Measurements from ENCODE around the gene LGALS9. TPM values are rescaled to one million over a fixed set of nuclear protein-coding genes. Genes with fewer than 3 reads are reported as not detected.
"Not testable (repeated sequence)": the region's sequence is repeated elsewhere in the genome, so short reads cannot be mapped to it uniquely, and the experiment has no call there.

LGALS9 gene

DNA sequence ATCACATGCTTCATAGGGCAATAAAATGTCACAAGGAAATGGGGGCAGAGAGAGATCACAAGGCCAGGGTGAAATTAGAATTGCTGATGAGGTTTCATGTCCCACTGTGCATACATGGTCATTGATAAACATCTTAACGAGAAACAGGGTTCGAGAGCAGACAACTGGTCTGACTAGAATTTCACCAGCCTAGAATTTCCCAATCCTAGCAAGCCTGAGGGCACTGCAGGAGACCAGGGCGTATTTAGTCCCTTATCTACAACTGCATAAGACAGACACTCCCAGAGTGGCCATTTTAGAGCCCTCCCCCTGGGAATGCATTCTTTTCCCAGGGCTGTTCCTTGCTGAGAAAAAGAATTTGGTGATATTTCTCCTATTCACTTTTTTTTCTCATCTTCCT lies 55.3 kb downstream of the LGALS9 start:
- H2AK5ac ChIP-seq (ENCODE audit: low read length); H2BK120ac ChIP-seq (ENCODE audit: low read depth, low read length); H3K4me3 ChIP-seq (ENCODE audit: low read length); H3K4me1 ChIP-seq (ENCODE audit: control insufficient read depth, low read depth, low read length); DNase-seq; H3K79me2 ChIP-seq (ENCODE audit: control insufficient read depth, insufficient read depth, low read length); H3K9ac ChIP-seq (ENCODE audit: low read length); H4K8ac ChIP-seq (ENCODE audit: low read depth, low read length); H3K4me2 ChIP-seq (ENCODE audit: low read length); H2BK15ac ChIP-seq (replicated peaks; ENCODE audit: low read depth); H3K56ac ChIP-seq (ENCODE audit: low read length); H3K27ac ChIP-seq (ENCODE audit: low read depth, low read length); H3K23ac ChIP-seq (ENCODE audit: low read length); H2BK5ac ChIP-seq (ENCODE audit: low read length); H3K27me3 ChIP-seq (ENCODE audit: insufficient read depth, low read length, poor library complexity); H3K79me1 ChIP-seq (ENCODE audit: low read length); H3K36me3 ChIP-seq (ENCODE audit: control insufficient read depth, insufficient read depth, low read length); H3K4ac ChIP-seq (ENCODE audit: low read depth, low read length); H4K5ac ChIP-seq (ENCODE audit: low read length); H3K18ac ChIP-seq (ENCODE audit: low read length): not testable (repeated sequence)
- WGBS (ENCODE audit: extremely low coverage, insufficient coverage, low lambda C conversion rate) = no CpG with 5 or more reads among the region's 3 CpGs

DNA sequence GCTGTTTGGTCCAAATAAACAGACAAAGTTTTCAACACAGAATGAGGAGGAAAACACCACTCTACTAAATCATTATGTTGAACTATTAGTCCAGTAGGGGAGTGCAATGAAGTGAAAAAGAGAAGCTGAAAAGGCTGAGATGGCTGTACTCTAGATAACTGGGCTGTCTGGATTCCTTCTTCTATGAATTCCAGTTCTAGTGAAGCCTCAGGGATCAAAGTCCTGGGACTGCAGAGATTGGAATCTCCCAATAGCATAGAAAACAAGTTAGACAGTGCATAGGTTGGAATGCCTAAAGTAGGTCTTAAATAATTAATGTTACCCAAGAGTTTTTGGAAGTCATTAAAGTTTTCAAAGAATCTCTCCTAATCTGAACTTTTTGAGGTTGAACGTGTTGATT lies 59.9 kb downstream of the LGALS9 start:
- Histone ChIP-seq H3K36me3 (ENCODE audit: control insufficient read depth, insufficient read depth, low read length) (no peaks in the 10 kb centered on the region), H3K4me3 (ENCODE audit: low read length) (no peak overlapping the region), H3K79me2 (ENCODE audit: control insufficient read depth, insufficient read depth, low read length) (no peaks in the 10 kb centered on the region), H2BK5ac (ENCODE audit: low read length) (no peak overlapping the region), H2AK5ac (ENCODE audit: low read length) (no peak overlapping the region), H3K4me1 (ENCODE audit: control insufficient read depth, low read depth, low read length) (no peaks in the 10 kb centered on the region), H3K79me1 (ENCODE audit: low read length) (no peaks in the 10 kb centered on the region), H3K9ac (ENCODE audit: low read length) (no peak overlapping the region), H3K27ac (ENCODE audit: low read depth, low read length) (no peak overlapping the region), H3K56ac (ENCODE audit: low read length) (no peak overlapping the region), H2BK15ac (replicated peaks; ENCODE audit: low read depth) (no peak overlapping the region), H4K8ac (ENCODE audit: low read depth, low read length) (no peak overlapping the region), H4K5ac (ENCODE audit: low read length) (no peak overlapping the region), H3K4ac (ENCODE audit: low read depth, low read length) (no peak overlapping the region), H2BK120ac (ENCODE audit: low read depth, low read length) (no peak overlapping the region), H3K27me3 (ENCODE audit: insufficient read depth, low read length, poor library complexity) (no peaks in the 10 kb centered on the region), H3K18ac (ENCODE audit: low read length) (no peak overlapping the region), H3K4me2 (ENCODE audit: low read length) (no peak overlapping the region), H3K23ac (ENCODE audit: low read length) (no peak overlapping the region)
- DNase-seq = no peak
- no CpG with 5 or more reads among the region's 1 CpG for WGBS (ENCODE audit: extremely low coverage, insufficient coverage, low lambda C conversion rate)

DNA sequence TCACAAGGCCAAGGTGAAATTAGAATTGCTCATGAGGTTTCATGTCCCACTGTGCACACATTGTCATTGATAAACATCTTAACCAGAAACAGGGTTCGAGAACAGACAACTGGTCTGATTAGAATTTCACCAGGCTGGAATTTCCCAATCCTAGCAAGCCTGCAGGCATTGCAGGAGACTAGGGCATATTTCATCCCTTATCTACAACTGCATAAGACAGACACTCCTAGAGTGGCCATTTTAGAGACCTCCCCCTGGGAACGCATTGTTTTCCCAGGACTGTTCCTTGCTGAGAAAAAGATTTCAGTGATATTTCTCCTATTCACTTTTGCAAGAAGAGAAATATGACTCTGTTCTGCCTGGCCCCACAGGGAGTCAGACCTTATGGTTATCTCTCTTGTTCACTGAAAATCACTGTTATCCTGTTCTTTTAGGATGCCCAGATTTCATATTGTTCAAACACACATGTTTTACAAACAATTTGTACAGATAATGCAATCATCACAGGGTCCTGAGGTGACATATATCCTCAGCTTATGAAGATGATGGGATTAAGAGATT lies 64.3 kb downstream of the LGALS9 start:
- H3K18ac ChIP-seq (ENCODE audit: low read length); H4K8ac ChIP-seq (ENCODE audit: low read depth, low read length); H3K79me1 ChIP-seq (ENCODE audit: low read length); H2BK5ac ChIP-seq (ENCODE audit: low read length); H3K27ac ChIP-seq (ENCODE audit: low read depth, low read length); H3K4me2 ChIP-seq (ENCODE audit: low read length); H3K56ac ChIP-seq (ENCODE audit: low read length); H3K36me3 ChIP-seq (ENCODE audit: control insufficient read depth, insufficient read depth, low read length); H2BK15ac ChIP-seq (replicated peaks; ENCODE audit: low read depth); H3K9ac ChIP-seq (ENCODE audit: low read length); H3K4ac ChIP-seq (ENCODE audit: low read depth, low read length); H3K4me1 ChIP-seq (ENCODE audit: control insufficient read depth, low read depth, low read length); H3K79me2 ChIP-seq (ENCODE audit: control insufficient read depth, insufficient read depth, low read length); H3K4me3 ChIP-seq (ENCODE audit: low read length); H3K23ac ChIP-seq (ENCODE audit: low read length); H4K5ac ChIP-seq (ENCODE audit: low read length); H3K27me3 ChIP-seq (ENCODE audit: insufficient read depth, low read length, poor library complexity); H2AK5ac ChIP-seq (ENCODE audit: low read length); H2BK120ac ChIP-seq (ENCODE audit: low read depth, low read length): not testable (repeated sequence)
- peak; percentile 7 for DNase-seq
- no CpG with 5 or more reads among the region's 2 CpGs for WGBS (ENCODE audit: extremely low coverage, insufficient coverage, low lambda C conversion rate)

Small RNAs within 50 kb of the gene (small RNA-seq; reads per million reads assigned to genes)
- not detected for gene AC015688.1 (ENCODE audit: insufficient read depth)
- gene AC015688.2 (ENCODE audit: insufficient read depth) = not detected
- gene AC015688.5 (ENCODE audit: insufficient read depth) = not detected
- gene CPDP1 (ENCODE audit: insufficient read depth) = not detected

All from mesendoderm (in vitro differentiated cells).